PC-3 (cell line): ENCODE measurements around the gene PFKL. TPM values are rescaled to one million over a fixed set of nuclear protein-coding genes. Genes with fewer than 3 reads are reported as not detected.

Experiments
- ATAC-seq: fragments of 200-7000 bp; cut with Tn5 transposase; 2 replicates; pipeline ENCODE4 v1.9.1; 2020; ENCODE audit warnings: mild to moderate bottlenecking, moderate library complexity
- BruUV-seq: library from RNA; stranded (reverse); fragments of 400-500 nt; replicated peaks from 2 replicates; lab custom pipeline; 2021; lab: Mats Ljungman, UMichigan
- CTCF ChIA-PET: fragments of 300-600 bp; sonication (Branson Sonifier 250); formaldehyde crosslinking; loops from one replicate; lab custom pipeline; 2022; ENCODE audit warnings: antibody characterized with exemption; lab: Charles Lee
- POLR2A ChIA-PET: fragments of 300-600 bp; sonication (Branson Sonifier 250); formaldehyde crosslinking; loops from one replicate; lab custom pipeline; 2022; ENCODE audit warnings: antibody characterized with exemption; ENCODE audit not compliant: unreplicated experiment; lab: Charles Lee
- DNase-seq: peaks from one replicate; pipeline ENCODE4 v3.0.0-alpha.2; 2015
- H2AFZ ChIP-seq: fragments of 300-600 bp; sonication (generic); 2 replicates; pipeline ENCODE4 v1.6.0; 2016; ENCODE audit warnings: antibody characterized with exemption, low read length
- H3F3A ChIP-seq: fragments of 300-600 bp; sonication (generic); one replicate; pipeline ENCODE4 v1.6.0; 2017; ENCODE audit warnings: antibody characterized with exemption, low read length, control low read depth, mild to moderate bottlenecking; ENCODE audit not compliant: unreplicated experiment
- H3K27ac ChIP-seq: fragments of 300-600 bp; sonication (generic); 2 replicates; pipeline ENCODE4 v1.5.1; 2016; ENCODE audit warnings: mild to moderate bottlenecking, low read length
- H3K27me3 ChIP-seq: fragments of 300-600 bp; sonication (generic); 2 replicates; pipeline ENCODE4 v1.6.1; 2016; ENCODE audit warnings: low read length, mixed read lengths
- H3K36me3 ChIP-seq: fragments of 300-600 bp; sonication (generic); 2 replicates; pipeline ENCODE4 v1.6.1; 2016; ENCODE audit warnings: low read depth, mixed run types, low read length, mixed read lengths
- H3K4me1 ChIP-seq: fragments of 300-600 bp; sonication (generic); 2 replicates; pipeline ENCODE4 v1.5.1; 2016; ENCODE audit warnings: low read length; ENCODE audit not compliant: insufficient read depth
- H3K4me2 ChIP-seq: fragments of 300-600 bp; sonication (generic); 2 replicates; pipeline ENCODE4 v1.6.0; 2016; ENCODE audit warnings: low read length
- H3K4me3 ChIP-seq: fragments of 300-600 bp; sonication (generic); 2 replicates; pipeline ENCODE4 v1.5.1; 2016; ENCODE audit warnings: mild to moderate bottlenecking, low read length, mixed read lengths
- H3K79me2 ChIP-seq: fragments of 300-600 bp; sonication (generic); 2 replicates; pipeline ENCODE4 v1.6.1; 2017; ENCODE audit warnings: low read length, mixed read lengths
- H3K9ac ChIP-seq: fragments of 300-600 bp; sonication (generic); 2 replicates; pipeline ENCODE4 v1.6.0; 2016; ENCODE audit warnings: mild to moderate bottlenecking, low read length
- H3K9me2 ChIP-seq: fragments of 300-600 bp; sonication (generic); replicated peaks from 2 replicates; pipeline ENCODE4 v1.6.1; 2016; ENCODE audit warnings: mixed run types, low read length, mixed read lengths
- H3K9me3 ChIP-seq: fragments of 300-600 bp; sonication (generic); 2 replicates; pipeline ENCODE4 v1.6.1; 2016; ENCODE audit warnings: low read length, mixed read lengths
- H4K20me1 ChIP-seq: fragments of 300-600 bp; sonication (generic); 2 replicates; pipeline ENCODE4 v1.6.1; 2016; ENCODE audit warnings: low read length, mixed read lengths
- EZH2 ChIP-seq: fragments of 300-600 bp; sonication (generic); IDR thresholded peaks from one replicate; pipeline ENCODE4 v1.6.1; 2017; ENCODE audit warnings: antibody characterized with exemption, mild to moderate bottlenecking, low read length; ENCODE audit not compliant: unreplicated experiment
- EZH2phosphoT487 ChIP-seq: fragments of 300-600 bp; sonication (generic); IDR thresholded peaks from 2 replicates; pipeline ENCODE4 v1.6.1; 2018; ENCODE audit warnings: mild to moderate bottlenecking, antibody characterized with exemption, low read length, borderline replicate concordance
- intact Hi-C: fragments of 100-400 bp; cut with micrococcal nuclease; formaldehyde crosslinking; loops from 2 replicates; pipeline ENCODE4 v1.9.0; 2023
- total RNA-seq: library from RNA; depleted of rRNA; stranded (reverse); fragments of >200 nt; gene quantifications from 2 replicates; pipeline ENCODE4 v1.2.3, GENCODE V29; 2014
- TF ChIP-seq, protein P1 (sequence below): fragments of 300-600 bp; sonication (generic); conservative IDR thresholded peaks from 2 replicates; pipeline ENCODE4 v1.5.1; 2017; ENCODE audit warnings: antibody characterized with exemption, low read depth, mild to moderate bottlenecking, low read length

The PFKL gene
- total RNA-seq, 1 experiment from 2014 or later = 223 TPM

DNA sequence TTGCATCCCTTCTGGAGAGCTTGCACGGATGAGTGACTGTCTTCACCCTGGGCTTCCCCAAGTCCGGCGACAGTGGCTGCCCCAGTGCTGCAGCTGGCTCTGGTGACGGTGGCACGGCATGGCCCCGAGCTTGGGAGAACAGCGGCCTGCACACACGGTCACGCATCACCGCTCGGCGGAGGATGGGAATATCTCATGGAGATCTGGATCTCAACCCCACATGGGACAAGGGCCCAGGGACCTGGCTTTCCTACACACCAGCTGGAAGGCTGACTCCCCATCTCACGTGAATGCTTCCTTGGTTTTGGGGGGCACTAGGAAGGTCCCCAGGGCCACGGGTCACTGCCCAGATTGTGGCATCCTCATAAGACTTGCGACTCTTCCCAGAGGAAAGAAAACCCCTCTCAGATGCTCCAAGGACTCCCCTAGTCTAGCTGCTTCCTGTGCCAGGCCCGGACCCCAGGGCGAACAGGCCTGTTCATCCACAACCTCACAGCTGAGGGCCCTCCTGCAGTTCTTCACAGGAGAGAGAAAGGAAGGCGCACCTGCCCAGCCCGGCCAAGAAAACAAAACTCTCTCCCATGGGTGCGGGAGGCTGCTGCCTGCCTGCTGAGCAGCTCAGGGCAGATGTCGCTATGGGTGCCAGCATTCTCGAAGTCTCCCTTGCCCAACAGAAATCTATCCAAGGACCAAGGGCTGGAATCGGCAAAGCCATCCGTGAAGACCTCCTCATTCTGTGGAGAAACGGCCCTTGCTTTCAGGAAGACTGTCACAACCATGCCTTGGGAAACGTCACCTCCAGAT is 29.4 kb downstream of the PFKL start:
- POLR2A ChIA-PET = no interaction called here
- ATAC-seq = 0 out of 2 replicates have a peak, but pooled peaks have one; percentile 8
- TSS peak; percentile 13 for BruUV-seq

GRCh38 chr21:44329971-44330681 is 30.3 kb downstream of the PFKL start:
- no TSS peak for BruUV-seq
- no peaks in the 10 kb centered on the region for H3K9me3 ChIP-seq
- H3K9ac ChIP-seq = no peak overlapping the region
- peaks cover 5% of the 10 kb centered on the region; the same call in 1 of the 2 replicates for H3K36me3 ChIP-seq
- no peak overlapping the region for H3K4me3 ChIP-seq
- H3K9me2 ChIP-seq = no peaks in the 10 kb centered on the region
- CTCF ChIA-PET = interaction anchor here (0.6 kb wide), 1 partner anchor 9 kb away, joined by 3 read pairs; the partner anchor contains the start of gene CFAP410
- intact Hi-C loops = loop anchor here (10.0 kb wide), 1 partner anchor 125 kb away; the partner anchor contains the start of gene LRRC3
- H3K27ac ChIP-seq = no peak overlapping the region
- no peak overlapping the region for H2AFZ ChIP-seq
- no peaks in the 10 kb centered on the region for H3K27me3 ChIP-seq
- no peaks in the 10 kb centered on the region for H3K79me2 ChIP-seq
- no peak overlapping the region for H3K4me2 ChIP-seq
- TF ChIP-seq EZH2phosphoT487 (no peak), EZH2 (no peak)
- TF ChIP-seq, protein P1, sequence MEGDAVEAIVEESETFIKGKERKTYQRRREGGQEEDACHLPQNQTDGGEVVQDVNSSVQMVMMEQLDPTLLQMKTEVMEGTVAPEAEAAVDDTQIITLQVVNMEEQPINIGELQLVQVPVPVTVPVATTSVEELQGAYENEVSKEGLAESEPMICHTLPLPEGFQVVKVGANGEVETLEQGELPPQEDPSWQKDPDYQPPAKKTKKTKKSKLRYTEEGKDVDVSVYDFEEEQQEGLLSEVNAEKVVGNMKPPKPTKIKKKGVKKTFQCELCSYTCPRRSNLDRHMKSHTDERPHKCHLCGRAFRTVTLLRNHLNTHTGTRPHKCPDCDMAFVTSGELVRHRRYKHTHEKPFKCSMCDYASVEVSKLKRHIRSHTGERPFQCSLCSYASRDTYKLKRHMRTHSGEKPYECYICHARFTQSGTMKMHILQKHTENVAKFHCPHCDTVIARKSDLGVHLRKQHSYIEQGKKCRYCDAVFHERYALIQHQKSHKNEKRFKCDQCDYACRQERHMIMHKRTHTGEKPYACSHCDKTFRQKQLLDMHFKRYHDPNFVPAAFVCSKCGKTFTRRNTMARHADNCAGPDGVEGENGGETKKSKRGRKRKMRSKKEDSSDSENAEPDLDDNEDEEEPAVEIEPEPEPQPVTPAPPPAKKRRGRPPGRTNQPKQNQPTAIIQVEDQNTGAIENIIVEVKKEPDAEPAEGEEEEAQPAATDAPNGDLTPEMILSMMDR = no peak
- no peaks in the 10 kb centered on the region for H4K20me1 ChIP-seq
- H3K4me1 ChIP-seq = no peaks in the 10 kb centered on the region
- H3F3A ChIP-seq = no peaks in the 10 kb centered on the region
- peak; percentile 5; the same call in 1 of the 2 replicates for ATAC-seq
- POLR2A ChIA-PET = no interaction called here
- no peak for DNase-seq

More for the DNA sequence above, 29.4 kb downstream of the PFKL start:
- intact Hi-C loops = no loop called here
- no peak overlapping the region for H3K4me3 ChIP-seq
- no peak overlapping the region for H3K9ac ChIP-seq
- no peaks in the 10 kb centered on the region for H4K20me1 ChIP-seq
- CTCF ChIA-PET = no interaction called here
- H3K27me3 ChIP-seq = no peaks in the 10 kb centered on the region
- no peaks in the 10 kb centered on the region for H3K79me2 ChIP-seq
- no peaks in the 10 kb centered on the region for H3K9me3 ChIP-seq
- no peak overlapping the region for H3K4me2 ChIP-seq
- H3K4me1 ChIP-seq = no peaks in the 10 kb centered on the region
- H3K36me3 ChIP-seq = peaks cover 7% of the 10 kb centered on the region
- no peak overlapping the region for H3K27ac ChIP-seq
- no peak for DNase-seq
- no peak overlapping the region for H2AFZ ChIP-seq
- TF ChIP-seq, protein P1 = no peak
- TF ChIP-seq EZH2phosphoT487 = no peak
- no peak for TF ChIP-seq EZH2
- no peaks in the 10 kb centered on the region for H3F3A ChIP-seq
- H3K9me2 ChIP-seq = no peaks in the 10 kb centered on the region
